ENCODE data around the gene ARHGAP9.
"Not testable (repeated sequence)": the region's sequence is repeated elsewhere in the genome, so short reads cannot be mapped to it uniquely, and the experiment has no call there.

ARHGAP9 gene

DNA sequence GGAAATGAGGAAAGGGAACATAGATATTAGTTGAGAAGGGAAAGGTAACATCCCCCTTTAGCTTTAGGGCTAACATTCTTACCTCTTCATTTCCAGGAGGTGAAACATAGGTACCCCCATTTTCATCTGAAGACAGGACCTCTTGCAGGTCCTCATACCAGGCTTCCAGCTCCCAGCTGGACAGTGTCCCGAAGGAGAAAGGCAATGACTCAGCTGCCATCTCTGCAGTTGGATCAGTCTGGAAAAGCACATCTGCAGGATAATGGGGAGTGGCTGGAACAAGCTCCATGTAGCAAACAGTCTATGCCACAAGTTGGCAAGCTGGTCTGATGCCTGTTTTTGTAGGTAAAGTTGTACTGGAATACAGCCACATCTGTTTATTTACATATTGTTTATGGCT, 37.5 kb upstream of the ARHGAP9 start:
- no peak for DNase-seq

DNA sequence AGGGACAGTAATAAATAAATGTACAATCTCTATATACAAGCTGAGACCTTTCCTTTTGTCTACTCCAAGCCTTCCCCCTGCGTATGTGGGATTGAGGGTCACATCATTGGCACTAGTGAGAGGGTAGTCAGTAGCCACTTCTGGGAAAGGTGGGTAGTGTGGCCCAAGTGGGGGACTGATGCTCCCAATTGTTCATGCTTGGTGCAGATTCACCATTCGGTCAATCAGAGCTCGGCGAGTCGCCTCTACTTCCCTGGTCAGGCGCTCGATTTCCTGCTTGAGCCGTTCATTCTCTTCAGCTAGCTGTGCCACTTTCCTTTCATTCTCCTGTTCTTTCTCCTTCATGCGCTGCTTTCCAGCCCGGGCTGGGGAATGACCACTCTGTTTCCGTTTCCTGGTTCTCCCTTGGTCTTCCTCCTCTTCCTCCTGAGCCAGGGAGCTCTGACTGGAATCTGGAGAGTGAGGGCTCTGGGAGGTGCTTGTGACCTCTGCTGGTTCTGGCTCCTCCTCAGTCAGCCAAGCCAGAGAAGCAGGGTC, 37.0 kb upstream of the ARHGAP9 start:
- no peak for DNase-seq

DNA sequence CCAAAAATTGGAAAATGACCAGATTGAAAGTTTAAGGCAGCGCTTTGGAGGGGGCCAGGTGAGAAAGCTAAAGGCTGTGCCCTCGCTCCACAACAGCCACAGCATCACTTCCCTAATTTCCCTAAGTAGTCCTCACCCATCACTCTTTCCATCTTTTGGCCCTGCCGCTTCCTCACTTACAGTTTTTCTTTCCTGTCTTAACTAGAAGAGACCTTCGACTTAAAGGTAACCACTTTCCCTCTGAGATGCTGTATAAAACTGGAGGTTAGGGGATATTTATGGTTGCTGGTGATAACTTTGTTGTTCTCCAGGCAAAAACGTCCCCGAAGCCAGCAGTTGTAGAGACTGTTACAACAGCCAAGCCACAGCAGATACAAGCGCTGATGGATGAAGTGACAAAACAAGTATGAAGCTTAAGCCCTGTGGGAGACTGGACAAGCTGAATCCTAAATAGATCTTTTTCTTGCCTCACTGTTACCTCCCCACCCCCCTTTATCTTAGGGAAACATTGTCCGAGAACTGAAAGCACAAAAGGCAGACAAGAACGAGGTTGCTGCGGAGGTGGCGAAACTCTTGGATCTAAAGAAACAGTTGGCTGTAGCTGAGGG, 36.4 kb upstream of the ARHGAP9 start:
- no peak for DNase-seq

DNA sequence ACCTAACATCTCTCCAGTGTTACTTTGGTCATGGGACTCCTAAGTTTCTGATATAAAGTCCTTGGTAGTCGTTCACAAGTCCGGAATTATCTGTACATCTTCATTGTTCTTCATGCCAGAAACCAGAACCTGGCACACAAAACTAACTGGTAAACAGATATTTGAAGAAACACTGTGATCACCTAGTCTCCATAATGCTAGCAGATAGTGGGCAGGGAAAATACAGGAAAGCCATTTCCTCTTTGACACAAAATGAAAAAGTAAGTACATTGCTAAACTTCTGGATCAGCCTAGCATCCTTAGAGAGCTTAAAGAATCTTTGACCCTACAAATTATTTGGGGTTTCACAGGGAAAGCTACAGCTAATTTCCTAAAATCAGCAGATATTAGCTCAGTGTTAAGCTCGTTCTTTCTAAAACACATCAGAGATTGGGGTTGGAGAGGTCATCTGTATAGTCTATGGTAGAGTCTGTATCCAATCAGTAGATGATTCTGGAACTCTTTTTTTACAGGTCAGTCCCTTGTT, 35.8 kb upstream of the ARHGAP9 start:
- no peak for DNase-seq

DNA sequence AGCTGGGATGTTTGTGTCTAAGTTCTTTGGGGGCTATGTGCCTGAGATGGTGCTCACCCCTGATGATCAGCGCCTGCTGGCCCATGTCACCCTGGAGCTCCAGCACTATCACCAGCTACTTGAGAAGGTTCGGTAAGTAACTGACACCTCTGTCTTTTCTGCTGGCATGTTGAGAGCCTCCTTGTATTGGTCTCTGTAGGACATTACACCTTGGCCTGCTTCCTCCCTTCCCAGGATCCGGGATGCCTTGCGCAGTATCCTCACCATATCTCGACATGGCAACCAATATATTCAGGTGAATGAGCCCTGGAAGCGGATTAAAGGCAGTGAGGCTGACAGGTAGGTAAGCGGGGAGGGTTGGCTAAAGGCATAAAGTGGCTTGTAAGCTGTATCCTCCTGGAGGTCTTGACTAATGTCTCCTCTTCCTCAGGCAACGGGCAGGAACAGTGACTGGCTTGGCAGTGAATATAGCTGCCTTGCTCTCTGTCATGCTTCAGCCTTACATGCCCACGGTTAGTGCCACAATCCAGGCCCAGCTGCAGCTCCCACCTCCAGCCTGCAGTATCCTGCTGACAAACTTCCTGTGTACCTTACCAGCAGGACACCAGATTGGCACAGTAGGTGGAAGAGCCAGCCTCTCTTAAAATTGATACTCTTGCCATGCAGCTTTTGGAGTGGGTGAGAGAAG, 35.2 kb upstream of the ARHGAP9 start:
- peak; percentile 75 for DNase-seq

DNA sequence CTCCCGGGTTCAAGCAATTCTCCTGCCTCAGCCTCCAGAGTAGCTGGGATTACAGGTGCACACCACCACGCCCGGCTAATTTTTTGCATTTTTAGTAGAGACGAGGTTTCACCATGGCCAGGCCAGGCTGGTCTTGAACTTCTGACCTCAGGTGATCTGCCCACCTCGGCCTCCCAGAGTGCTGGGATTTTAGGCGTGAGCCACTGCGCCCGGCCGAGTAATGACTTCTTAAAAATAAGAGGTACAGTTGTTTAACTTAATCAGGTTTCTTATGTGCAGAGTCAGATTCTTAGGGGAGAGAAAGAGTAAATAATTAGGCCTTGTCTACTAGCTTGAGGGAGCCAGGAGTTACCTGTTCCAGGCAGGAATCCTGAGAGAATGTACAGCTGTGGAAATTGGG, 34.6 kb upstream of the ARHGAP9 start:
- DNase-seq = not testable (repeated sequence)

DNA sequence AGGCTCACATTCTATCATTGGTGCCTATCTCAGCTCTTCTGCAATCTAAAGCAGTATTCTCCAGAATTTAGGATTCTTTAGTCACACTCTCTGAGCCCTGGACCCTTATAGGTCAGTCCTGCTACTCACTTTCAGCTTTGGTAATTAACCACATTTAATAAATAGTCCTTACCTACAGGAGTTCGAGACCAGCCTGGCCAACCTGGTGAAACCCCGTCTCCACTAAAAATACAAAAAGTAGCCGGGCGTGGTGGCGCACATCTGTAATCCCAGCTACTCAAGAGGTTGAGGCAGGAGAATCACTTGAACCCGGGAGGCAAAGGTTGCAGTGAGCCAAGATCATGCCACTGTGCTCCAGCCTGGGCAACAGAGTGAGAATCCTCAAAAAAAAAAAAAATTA, 34.0 kb upstream of the ARHGAP9 start:
- not testable (repeated sequence) for DNase-seq

DNA sequence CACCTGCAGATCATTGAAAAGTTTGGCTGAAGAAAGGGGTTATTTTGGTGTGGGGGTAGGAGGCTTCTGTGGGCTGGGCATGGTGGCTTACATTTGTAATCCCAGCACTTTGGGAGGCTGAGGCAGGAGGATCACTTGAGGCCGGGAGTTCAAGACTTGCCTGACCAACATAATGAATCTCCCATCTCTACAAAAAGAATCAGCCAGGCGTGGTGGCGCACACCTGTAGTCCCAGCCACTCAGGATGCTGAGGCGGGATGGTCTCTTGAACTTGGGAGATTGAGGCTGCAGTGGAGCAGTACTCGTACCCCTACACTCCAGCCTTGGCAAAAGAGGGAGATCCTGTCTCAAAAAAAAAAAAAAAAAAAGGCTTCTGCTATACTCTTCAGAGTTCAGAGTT, 33.6 kb upstream of the ARHGAP9 start:
- no peak for DNase-seq

DNA sequence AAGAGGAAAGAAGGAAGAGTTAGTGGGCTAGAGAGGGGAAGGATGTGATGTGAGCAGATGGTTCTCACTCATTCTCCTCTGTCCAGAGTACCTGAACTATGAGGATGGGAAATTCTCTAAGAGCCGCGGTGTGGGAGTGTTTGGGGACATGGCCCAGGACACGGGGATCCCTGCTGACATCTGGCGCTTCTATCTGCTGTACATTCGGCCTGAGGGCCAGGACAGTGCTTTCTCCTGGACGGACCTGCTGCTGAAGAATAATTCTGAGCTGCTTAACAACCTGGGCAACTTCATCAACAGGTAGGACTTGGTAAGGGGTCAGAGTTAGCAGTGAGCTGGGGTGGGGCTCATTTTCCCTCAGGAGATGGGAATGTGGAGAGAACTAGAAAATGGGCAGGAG, 33.0 kb upstream of the ARHGAP9 start:
- DNase-seq = no peak

DNA sequence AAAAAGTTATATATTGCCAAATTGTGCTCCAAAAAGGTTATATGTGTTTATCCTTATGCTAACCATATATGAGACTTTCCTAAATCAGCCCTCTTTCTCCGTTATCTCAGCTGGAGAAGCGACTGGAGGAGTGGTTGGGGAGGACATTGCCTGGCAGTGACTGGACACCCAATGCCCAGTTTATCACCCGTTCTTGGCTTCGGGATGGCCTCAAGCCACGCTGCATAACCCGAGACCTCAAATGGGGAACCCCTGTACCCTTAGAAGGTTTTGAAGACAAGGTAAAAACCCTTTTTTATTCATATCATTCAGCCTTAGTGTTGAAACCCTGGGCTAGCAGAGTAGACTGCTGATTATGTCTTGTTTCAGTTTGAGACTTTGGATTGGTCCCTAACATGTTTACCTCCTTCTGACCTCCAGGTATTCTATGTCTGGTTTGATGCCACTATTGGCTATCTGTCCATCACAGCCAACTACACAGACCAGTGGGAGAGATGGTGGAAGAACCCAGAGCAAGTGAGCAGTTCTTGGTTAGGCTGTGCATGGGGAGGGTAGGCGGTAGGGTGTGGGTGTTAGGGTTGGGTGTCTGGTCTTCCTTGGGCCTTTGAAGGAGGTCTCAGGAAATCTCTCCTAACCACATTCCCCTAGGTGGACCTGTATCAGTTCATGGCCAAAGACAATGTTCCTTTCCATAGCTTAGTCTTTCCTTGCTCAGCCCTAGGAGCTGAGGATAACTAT, 32.1 kb upstream of the ARHGAP9 start:
- no peak for DNase-seq

DNA sequence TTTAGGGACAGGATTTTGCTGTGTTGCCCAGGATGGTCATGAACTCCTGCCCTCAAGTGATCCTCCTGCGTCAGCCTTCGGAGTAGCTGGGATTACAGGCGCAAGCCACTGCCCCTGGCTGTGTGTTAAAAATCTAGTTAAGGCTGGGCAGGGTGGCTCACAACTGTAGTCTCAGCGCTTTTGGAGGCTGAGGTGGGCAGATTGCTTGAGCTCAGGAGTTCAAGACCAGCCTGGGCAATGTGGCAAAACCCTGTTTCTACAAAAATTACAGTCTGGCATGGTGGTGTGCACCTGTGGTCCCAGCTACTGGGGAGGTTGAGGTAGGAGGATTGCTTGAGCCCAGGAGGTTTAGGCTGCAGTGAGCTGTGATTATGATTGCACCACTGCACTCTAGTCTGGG, 31.5 kb upstream of the ARHGAP9 start:
- DNase-seq = no peak

DNA sequence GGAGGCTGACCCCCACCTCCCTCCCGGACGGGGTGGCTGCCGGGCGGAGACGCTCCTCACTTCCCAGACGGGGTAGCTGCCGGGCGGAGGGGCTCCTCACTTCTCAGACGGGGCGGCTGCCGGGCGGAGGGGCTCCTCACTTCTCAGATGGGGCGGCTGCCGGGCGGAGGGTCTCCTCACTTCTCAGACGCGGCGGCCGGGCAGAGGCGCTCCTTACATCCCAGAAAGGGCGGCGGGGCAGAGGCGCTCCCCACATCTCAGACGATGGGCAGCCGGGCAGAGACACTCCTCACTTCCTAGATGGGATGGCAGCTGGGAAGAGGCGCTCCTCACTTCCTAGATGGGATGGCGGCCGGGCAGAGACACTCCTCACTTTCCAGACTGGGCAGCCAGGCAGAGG, 28.1 kb upstream of the ARHGAP9 start:
- DNase-seq = not testable (repeated sequence)

DNA sequence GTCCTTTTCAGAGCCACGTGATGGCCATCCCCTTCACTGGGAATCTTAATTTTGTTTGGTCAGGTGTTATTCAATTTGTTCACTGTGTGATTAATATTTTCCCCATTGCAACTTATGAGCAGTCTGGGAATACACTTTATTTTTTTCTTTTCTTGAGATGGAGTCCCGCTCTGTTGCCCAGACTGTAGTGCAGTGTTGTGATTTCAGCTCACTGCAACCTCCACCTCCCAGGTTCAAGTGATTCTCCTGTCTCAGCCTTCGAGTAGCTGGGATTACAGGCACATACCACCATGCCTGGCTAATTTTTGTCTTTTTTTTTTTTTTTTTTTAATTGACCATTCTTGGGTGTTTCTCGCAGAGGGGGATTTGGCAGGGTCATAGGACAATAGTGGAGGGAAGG, 26.9 kb upstream of the ARHGAP9 start:
- not testable (repeated sequence) for DNase-seq

DNA sequence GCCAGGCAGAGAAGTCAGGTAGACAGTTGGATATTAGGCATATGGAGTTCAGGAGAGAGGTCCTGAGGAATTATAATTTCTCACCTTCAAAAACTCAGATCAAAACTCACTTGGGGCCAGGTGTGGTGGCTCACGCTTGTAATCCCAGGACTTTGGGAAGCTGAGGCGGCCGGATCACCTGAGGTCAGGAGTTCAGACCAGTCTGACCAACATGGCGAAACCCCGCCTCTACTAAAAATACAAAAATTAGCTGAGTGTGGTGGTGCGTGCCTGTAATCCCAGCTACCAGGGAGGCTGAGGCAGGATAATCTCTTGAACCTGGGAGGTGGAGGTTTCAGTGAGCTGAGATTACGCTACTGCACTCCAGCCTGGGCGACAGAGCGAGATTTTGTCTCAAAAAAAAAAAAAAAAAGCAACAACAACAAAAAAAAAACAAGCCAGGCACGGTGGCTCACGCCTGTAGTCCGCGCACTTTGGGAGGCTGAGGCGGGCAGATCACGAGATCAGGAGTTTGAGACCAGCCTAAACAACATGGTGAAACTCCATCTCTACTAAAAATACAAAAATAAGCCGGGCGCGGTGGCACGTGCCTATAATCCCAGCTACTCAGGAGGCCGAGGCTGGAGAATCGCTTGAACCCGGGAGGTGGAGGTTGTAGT, 22.8 kb upstream of the ARHGAP9 start:
- DNase-seq = not testable (repeated sequence)

DNA sequence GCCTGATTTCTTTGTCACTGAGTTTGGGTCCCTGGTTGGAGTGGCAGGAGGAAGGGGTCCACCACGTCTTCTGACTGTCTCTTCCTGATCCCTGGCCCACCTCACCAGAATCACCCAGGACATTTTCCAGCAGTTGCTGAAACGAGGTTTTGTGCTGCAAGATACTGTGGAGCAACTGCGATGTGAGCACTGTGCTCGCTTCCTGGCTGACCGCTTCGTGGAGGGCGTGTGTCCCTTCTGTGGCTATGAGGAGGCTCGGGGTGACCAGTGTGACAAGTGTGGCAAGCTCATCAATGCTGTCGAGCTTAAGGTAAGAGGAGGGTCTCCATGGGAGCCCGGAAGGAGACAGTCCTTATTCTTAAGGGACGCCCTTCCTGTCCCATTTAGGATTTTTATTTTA, 20.5 kb upstream of the ARHGAP9 start:
- DNase-seq = no peak

DNA sequence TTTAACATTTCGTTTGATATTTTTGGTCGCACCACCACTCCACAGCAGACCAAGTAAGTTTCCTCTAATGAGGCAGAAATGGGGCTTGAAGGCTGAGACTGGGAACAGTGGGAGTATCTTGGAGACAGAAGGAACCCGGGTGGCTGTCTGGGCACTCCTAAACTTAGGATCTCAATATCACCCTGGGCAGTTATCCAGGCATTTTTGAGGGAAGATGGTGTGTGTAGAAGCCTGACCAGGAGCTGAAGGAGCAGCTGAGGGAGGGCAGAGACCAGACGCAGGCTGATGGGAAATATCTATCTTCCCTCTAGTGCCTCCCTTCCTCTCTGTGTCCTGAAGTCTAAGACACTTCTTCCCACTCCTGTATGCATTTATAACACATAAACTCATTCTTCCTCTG, 18.9 kb upstream of the ARHGAP9 start:
- DNase-seq = no peak

DNA sequence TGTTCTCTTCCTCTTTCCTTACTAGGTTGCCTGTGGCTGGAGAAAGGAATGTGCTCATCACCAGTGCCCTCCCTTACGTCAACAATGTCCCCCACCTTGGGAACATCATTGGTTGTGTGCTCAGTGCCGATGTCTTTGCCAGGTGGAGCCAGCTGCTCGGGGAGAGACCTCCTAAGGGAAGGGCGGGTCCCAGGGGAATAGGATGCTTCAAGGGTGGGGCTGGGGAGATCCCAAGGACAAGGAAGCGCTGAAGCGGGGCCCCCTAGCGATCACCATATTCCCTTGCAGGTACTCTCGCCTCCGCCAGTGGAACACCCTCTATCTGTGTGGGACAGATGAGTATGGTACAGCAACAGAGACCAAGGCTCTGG, 18.5 kb upstream of the ARHGAP9 start:
- no peak for DNase-seq

DNA sequence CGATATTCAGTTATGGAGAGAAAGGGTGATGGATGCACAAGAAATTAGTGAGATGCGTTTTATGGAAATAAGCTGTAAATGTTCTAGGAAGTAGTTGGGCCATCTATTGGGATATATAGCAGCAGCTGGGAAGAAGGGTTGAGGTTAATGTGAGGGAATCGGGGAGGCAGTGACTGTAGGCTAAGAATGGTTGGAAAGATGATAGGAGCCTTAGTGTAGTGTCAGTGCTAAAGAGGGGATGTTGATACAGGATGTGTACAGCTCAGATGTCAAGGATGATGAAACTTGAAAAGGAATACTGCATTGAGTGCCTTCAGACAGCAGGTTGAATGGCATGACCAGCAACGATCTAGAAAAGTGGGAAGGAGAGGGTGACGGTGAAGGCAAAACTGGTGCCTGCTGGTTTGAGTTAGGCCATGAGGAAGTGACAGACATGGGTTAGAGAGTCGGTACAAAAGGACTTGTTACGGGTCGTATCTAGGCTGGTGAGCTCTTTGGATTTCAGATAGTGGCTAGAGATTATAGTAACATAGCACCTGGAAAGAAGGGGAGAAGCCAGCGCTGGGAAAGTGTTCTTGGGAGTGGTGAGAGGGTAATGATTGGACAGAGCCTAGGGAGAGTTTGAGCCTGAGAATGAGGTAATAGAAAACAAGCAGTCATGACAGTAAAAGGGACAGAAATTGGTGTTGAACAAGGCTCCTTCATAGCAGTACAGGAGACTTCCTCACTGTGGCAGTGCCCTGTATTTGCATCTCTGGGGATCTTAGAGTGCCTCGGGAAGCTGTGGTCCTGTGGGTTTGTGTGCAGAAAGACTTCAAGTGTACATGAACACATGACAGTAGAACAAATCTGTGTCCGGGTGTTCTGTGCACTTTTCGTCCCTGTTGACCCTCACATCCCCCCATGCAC, 17.8 kb upstream of the ARHGAP9 start:
- DNase-seq = no peak

DNA sequence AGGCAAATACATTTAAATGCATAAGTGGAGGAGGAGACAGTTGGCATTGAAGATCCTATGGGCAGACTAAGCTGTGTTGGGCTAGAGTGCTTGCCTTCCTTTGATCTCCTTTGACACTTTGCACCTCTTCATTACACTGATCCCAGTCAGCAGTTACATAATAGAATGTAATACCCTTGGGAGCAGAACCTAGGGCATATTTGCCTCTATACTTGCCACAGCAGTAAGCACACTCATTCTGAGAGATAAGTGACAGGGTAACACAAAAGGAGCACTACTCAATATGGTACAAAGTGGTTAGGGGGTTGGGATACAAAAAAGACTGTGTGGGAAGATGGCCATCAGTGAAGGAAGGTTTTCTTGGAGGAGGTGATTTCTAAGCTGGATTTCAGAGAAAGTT, 17.2 kb upstream of the ARHGAP9 start:
- DNase-seq = no peak

DNA sequence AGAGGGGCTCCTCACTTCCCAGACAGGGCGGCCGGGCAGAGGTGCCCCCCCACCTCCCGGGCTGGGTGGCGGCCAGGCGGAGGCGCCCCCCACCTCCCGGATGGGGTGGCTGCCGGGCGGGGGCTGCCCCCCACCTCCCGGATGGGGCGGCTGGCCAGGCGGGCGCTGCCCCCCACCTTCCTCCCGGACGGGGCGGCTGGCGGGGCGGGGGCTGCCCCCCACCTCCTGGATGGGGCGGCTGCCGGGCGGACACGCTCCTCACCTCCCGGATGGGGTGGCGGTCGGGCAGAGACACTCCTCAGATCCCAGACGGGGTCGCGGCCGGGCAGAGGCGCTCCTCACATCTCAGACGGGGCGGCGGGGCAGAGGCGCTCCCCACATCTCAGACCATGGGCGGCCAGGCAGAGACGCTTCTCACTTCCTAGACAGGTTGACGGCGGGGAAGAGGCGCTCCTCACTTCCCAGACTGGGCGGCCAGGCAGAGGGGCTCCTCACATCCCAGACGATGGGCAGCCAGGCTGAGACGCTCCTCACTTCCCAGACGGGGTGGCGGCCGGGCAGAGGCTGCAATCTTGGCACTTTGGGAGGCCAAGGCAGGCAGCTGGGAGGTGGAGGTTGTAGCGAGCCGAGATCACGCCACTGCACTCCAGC, 15.5 kb upstream of the ARHGAP9 start:
- DNase-seq = not testable (repeated sequence)

DNA sequence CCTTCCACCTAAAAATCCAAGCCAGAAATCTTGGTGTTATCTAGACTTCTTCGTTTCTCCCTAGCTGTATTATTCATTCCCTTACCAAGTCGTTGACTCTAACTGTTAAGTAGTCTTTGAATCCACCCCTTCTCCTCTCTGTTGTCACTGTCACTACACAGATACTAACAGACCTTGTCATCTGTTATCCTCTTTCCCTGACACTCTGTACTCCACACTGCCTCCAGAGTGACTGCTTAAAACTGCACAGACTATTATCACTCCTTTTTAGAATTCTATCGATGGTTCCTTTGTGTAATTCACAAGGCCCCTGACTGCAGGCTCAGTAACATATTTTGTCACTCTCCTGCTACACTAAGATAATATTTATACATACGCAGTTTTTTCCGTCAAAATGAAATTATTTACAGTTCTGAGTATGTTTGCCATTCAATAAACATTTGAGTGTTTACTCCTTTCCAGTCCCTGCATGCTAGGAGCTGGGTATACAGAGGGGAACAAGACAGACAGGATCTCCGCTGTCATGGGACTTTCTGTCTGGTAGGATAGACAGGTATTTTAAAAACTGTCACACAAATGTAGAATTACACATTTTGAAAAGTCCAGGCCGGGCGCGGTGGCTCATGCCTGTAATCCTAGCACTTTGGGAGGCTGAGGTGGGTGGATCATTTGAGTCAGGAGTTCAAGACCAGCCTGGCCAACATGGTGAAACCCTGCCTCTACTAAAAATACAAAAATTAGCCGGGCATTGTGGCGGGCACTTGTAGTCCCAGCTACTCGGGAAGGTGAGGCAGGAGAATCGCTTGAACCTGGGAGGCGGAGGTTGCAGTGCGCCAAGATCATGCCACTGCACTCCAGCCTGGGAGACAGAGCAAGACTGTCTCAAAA, 12.0 kb upstream of the ARHGAP9 start:
- no peak for DNase-seq
